ENCODE data around the gene LAPTM5. TPM values are rescaled to one million over a fixed set of nuclear protein-coding genes. Genes with fewer than 3 reads are reported as not detected.

Gene LAPTM5
- total and polyA plus RNA-seq, 2 donors (not counting 1 experiment from before 2014, with no cell fraction given) = 1,384 to 1,519 TPM

- no peaks in the 10 kb centered on the region for H4K20me1 ChIP-seq (ENCODE audit: control insufficient read depth, insufficient read depth, low read length, poor library complexity, severe bottlenecking)
- Mint-ChIP-seq H3K27ac (peak overlapping the region; percentile 95), H3K27me3 (no peaks in the 10 kb centered on the region), H3K9me3 (ENCODE audit: insufficient read depth) (no peaks in the 10 kb centered on the region), H3K4me1 (peaks cover 75% of the 10 kb centered on the region), H3K4me3 (no peak overlapping the region)
- intact Hi-C loops (cut with micrococcal nuclease) = loop anchor here (2.0 kb wide), 1 partner anchor 19 kb away; no protein-coding TSS in a partner anchor
- no peaks in the 10 kb centered on the region for H3K9me3 ChIP-seq (ENCODE audit: control extremely low read depth in 1 of 3, control insufficient read depth in 2 of 3, insufficient read depth in 1 of 3, low read length in 2 of 3)
- ChIA-PET CTCF (interaction anchor here (2.4 to 27.3 kb wide), 3 partner anchors 9 to 30 kb away, joined by 8 to 769 read pairs (median 312); partner anchors contain the start of gene MATN1), POLR2A (interaction anchor here (1.1 to 4.7 kb wide), 3 partner anchors 9 to 35 kb away, joined by 6 to 40 read pairs (median 28); no protein-coding TSS in a partner anchor)
- H3K4me3 ChIP-seq (ENCODE audit: control extremely low read depth in 1 of 5, extremely low read depth in 1 of 5, insufficient read depth in 1 of 5, low read depth in 2 of 5, low read length in 4 of 5) = no peak overlapping the region
- H3K36me3 ChIP-seq (replicated peaks in 1 of 2; ENCODE audit: control extremely low read depth in 1 of 2, control insufficient read depth in 1 of 2, extremely low read depth in 1 of 2, insufficient read depth in 2 of 2, low read length in 1 of 2) = no peaks in the 10 kb centered on the region
- H3K27ac ChIP-seq (ENCODE audit: low read length in 2 of 2) = peak overlapping the region in 1 of 2 donors; percentile 98
- H3K9ac ChIP-seq (ENCODE audit: low read length) = no peak overlapping the region
- no peaks in the 10 kb centered on the region for H3K27me3 ChIP-seq (replicated peaks in 1 of 4; ENCODE audit: control extremely low read depth in 1 of 4, control insufficient read depth in 3 of 4, insufficient read depth in 4 of 4, low read length in 3 of 4)
- peaks cover 58 to 67% of the 10 kb centered on the region in 2 donors for H3K4me1 ChIP-seq (ENCODE audit: control insufficient read depth in 2 of 2, insufficient read depth in 2 of 2, low read length in 2 of 2)
- ATAC-seq (ENCODE audit: low read depth) = no peak
- WGBS (ENCODE audit: insufficient coverage) = 75% methylated on average over 9 of the region's 10 CpGs
- H3K4me2 ChIP-seq (replicated peaks; ENCODE audit: low read depth, low read length, poor library complexity, severe bottlenecking) = peak overlapping the region; percentile 94
- H3K79me2 ChIP-seq (ENCODE audit: control insufficient read depth, insufficient read depth, low read length) = peaks cover 33% of the 10 kb centered on the region
- H2AFZ ChIP-seq (ENCODE audit: insufficient read depth, low read depth, low read length, poor library complexity, severe bottlenecking) = no peak overlapping the region
- DNase-seq = no peak
- TF ChIP-seq EZH2 (IDR thresholded peaks at IDR 0.05; ENCODE audit: borderline replicate concordance, insufficient read depth, low read depth, low read length, poor library complexity, severe bottlenecking) (no peak), CTCF (IDR thresholded peaks at IDR 0.05) (no peak)
Observed at GRCh38 chr1:30763651-30764248, 6.2 kb upstream of the LAPTM5 start.

Data from B cell (primary cell).